ENCODE results near the gene TIMM50. TPM values are rescaled to one million over a fixed set of nuclear protein-coding genes. Genes with fewer than 3 reads are reported as not detected.

TIMM50 gene
- total and polyA plus RNA-seq, 2 of the 13 experiments (the other 11 are each of a cell fraction or from before 2014, with no cell fraction given), result 91.1 to 92.5 TPM

DNA sequence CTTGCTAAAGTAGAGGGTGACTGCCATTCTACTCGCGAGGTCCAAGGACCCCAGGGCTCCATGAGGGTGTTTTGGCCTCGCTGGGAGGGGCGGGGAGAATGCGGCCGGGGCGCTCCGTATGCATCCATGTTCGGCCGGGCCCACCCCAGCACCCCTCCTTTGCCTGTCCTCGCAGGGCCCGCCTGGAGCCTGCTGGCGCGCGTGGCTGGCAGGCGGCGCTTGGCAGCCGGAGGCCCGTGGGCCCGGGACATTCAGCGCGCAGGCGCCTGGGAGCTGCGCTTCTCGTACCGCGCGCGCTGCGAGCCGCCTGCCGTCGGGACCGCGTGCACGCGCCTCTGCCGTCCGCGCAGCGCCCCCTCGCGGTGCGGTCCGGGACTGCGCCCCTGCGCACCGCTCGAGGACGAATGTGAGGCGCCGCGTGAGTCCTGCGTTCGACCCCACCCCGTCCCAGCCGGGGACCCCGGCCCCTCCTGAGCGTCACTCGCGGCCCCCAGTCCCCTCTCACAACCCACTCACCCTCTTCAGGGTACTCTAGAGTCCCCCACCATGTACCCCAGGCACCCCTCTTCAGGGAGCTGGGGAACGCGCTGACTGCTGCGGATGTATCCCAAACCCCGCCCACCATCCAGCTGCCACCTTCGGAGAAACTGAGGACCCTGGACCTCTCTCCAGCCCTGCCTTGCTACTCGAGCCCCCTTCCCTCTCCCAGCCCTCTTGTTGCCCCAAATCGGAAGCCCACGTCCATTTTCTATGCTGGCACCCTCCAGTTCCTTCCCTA is 22.2 kb downstream of the TIMM50 start (continued):
- TF ChIP-seq, protein P1, sequence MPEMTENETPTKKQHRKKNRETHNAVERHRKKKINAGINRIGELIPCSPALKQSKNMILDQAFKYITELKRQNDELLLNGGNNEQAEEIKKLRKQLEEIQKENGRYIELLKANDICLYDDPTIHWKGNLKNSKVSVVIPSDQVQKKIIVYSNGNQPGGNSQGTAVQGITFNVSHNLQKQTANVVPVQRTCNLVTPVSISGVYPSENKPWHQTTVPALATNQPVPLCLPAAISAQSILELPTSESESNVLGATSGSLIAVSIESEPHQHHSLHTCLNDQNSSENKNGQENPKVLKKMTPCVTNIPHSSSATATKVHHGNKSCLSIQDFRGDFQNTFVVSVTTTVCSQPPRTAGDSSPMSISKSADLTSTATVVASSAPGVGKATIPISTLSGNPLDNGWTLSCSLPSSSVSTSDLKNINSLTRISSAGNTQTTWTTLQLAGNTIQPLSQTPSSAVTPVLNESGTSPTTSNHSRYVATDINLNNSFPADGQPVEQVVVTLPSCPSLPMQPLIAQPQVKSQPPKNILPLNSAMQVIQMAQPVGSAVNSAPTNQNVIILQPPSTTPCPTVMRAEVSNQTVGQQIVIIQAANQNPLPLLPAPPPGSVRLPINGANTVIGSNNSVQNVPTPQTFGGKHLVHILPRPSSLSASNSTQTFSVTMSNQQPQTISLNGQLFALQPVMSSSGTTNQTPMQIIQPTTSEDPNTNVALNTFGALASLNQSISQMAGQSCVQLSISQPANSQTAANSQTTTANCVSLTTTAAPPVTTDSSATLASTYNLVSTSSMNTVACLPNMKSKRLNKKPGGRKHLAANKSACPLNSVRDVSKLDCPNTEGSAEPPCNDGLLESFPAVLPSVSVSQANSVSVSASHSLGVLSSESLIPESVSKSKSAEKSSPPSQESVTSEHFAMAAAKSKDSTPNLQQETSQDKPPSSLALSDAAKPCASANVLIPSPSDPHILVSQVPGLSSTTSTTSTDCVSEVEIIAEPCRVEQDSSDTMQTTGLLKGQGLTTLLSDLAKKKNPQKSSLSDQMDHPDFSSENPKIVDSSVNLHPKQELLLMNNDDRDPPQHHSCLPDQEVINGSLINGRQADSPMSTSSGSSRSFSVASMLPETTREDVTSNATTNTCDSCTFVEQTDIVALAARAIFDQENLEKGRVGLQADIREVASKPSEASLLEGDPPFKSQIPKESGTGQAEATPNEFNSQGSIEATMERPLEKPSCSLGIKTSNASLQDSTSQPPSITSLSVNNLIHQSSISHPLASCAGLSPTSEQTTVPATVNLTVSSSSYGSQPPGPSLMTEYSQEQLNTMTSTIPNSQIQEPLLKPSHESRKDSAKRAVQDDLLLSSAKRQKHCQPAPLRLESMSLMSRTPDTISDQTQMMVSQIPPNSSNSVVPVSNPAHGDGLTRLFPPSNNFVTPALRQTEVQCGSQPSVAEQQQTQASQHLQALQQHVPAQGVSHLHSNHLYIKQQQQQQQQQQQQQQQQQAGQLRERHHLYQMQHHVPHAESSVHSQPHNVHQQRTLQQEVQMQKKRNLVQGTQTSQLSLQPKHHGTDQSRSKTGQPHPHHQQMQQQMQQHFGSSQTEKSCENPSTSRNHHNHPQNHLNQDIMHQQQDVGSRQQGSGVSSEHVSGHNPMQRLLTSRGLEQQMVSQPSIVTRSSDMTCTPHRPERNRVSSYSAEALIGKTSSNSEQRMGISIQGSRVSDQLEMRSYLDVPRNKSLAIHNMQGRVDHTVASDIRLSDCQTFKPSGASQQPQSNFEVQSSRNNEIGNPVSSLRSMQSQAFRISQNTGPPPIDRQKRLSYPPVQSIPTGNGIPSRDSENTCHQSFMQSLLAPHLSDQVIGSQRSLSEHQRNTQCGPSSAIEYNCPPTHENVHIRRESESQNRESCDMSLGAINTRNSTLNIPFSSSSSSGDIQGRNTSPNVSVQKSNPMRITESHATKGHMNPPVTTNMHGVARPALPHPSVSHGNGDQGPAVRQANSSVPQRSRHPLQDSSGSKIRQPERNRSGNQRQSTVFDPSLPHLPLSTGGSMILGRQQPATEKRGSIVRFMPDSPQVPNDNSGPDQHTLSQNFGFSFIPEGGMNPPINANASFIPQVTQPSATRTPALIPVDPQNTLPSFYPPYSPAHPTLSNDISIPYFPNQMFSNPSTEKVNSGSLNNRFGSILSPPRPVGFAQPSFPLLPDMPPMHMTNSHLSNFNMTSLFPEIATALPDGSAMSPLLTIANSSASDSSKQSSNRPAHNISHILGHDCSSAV (CRISPR knock-in tag; IDR thresholded peaks at IDR 0.05; ENCODE audit: borderline replicate concordance), result no peak
- TF ChIP-seq ZZZ3 (CRISPR knock-in tag; IDR thresholded peaks at IDR 0.05; ENCODE audit: borderline replicate concordance) (peak; percentile 70), JUNB (CRISPR knock-in tag; IDR thresholded peaks at IDR 0.05; ENCODE audit: borderline replicate concordance) (peak; percentile 90), ZNF570 (CRISPR knock-in tag; IDR thresholded peaks at IDR 0.05; ENCODE audit: borderline replicate concordance) (peak; percentile 96), AKAP8 (CRISPR knock-in tag; IDR thresholded peaks at IDR 0.05) (peak; percentile 71; the same call in 1 of the 2 replicates), NR1H2 (CRISPR knock-in tag; IDR thresholded peaks at IDR 0.05; ENCODE audit: borderline replicate concordance, low read depth) (peak; percentile 97), ZMAT3 (CRISPR knock-in tag; conservative IDR thresholded peaks at IDR 0.05) (peak; percentile 100), ZNF446 (CRISPR knock-in tag; IDR thresholded peaks at IDR 0.05) (peak; percentile 99), ZNF225 (CRISPR knock-in tag; IDR thresholded peaks at IDR 0.05) (peak; percentile 96)
- TF ChIP-seq, protein P2, sequence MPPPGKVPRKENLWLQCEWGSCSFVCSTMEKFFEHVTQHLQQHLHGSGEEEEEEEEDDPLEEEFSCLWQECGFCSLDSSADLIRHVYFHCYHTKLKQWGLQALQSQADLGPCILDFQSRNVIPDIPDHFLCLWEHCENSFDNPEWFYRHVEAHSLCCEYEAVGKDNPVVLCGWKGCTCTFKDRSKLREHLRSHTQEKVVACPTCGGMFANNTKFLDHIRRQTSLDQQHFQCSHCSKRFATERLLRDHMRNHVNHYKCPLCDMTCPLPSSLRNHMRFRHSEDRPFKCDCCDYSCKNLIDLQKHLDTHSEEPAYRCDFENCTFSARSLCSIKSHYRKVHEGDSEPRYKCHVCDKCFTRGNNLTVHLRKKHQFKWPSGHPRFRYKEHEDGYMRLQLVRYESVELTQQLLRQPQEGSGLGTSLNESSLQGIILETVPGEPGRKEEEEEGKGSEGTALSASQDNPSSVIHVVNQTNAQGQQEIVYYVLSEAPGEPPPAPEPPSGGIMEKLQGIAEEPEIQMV (CRISPR knock-in tag; IDR thresholded peaks at IDR 0.05; ENCODE audit: low read depth), result peak; percentile 94
- TF ChIP-seq, protein P3, sequence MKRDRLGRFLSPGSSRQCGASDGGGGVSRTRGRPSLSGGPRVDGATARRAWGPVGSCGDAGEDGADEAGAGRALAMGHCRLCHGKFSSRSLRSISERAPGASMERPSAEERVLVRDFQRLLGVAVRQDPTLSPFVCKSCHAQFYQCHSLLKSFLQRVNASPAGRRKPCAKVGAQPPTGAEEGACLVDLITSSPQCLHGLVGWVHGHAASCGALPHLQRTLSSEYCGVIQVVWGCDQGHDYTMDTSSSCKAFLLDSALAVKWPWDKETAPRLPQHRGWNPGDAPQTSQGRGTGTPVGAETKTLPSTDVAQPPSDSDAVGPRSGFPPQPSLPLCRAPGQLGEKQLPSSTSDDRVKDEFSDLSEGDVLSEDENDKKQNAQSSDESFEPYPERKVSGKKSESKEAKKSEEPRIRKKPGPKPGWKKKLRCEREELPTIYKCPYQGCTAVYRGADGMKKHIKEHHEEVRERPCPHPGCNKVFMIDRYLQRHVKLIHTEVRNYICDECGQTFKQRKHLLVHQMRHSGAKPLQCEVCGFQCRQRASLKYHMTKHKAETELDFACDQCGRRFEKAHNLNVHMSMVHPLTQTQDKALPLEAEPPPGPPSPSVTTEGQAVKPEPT (CRISPR knock-in tag; IDR thresholded peaks at IDR 0.05; ENCODE audit: low read depth), result peak; percentile 97
- TF ChIP-seq, protein P4, sequence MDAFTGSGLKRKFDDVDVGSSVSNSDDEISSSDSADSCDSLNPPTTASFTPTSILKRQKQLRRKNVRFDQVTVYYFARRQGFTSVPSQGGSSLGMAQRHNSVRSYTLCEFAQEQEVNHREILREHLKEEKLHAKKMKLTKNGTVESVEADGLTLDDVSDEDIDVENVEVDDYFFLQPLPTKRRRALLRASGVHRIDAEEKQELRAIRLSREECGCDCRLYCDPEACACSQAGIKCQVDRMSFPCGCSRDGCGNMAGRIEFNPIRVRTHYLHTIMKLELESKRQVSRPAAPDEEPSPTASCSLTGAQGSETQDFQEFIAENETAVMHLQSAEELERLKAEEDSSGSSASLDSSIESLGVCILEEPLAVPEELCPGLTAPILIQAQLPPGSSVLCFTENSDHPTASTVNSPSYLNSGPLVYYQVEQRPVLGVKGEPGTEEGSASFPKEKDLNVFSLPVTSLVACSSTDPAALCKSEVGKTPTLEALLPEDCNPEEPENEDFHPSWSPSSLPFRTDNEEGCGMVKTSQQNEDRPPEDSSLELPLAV (CRISPR knock-in tag; conservative IDR thresholded peaks at IDR 0.05; ENCODE audit: low read depth), result peak; percentile 85
- TF ChIP-seq, protein P5, sequence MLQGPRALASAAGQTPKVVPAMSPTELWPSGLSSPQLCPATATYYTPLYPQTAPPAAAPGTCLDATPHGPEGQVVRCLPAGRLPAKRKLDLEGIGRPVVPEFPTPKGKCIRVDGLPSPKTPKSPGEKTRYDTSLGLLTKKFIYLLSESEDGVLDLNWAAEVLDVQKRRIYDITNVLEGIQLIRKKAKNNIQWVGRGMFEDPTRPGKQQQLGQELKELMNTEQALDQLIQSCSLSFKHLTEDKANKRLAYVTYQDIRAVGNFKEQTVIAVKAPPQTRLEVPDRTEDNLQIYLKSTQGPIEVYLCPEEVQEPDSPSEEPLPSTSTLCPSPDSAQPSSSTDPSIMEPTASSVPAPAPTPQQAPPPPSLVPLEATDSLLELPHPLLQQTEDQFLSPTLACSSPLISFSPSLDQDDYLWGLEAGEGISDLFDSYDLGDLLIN (CRISPR knock-in tag; IDR thresholded peaks at IDR 0.05; ENCODE audit: borderline replicate concordance), result peak; percentile 61; the same call in 1 of the 2 replicates

All from HepG2 (cell line).